Left lobe of liver (tissue), 2 donors: ENCODE data around the gene DFFB. TPM values are rescaled to one million over a fixed set of nuclear protein-coding genes. Genes with fewer than 3 reads are reported as not detected.
A peak's percentile ranks its signal among the peaks of the same experiment; 100 is the strongest.

Experiments used
- ATAC-seq: fragments of 200-7000 bp; cut with Tn5 transposase; one replicate; pipeline ENCODE4 v1.9.1; 2020; ENCODE audit warnings: mild to moderate bottlenecking, moderate library complexity
- DNase-seq: peaks from one replicate; pipeline ENCODE4 v3.0.0-alpha.2; 2020; ENCODE audit warnings: low spot score
- total RNA-seq: library from RNA; stranded (reverse); gene quantifications from one replicate; pipeline ENCODE4 v1.2.1, GENCODE V29; 2021
- donor health status: DM: no; HTN: no; CAD: no; lungs with moderate emphysema.
- donor health status: DM: no; HTN: yes; CAD: no.

Gene DFFB
- total RNA-seq, 1 donor from 2014 or later: 3.1 TPM

- DNase-seq (peak; percentile 63), ATAC-seq (peak; percentile 93)
Measured at GRCh38 chr1:3869751-3870301, 12.6 kb downstream of the DFFB start.

GRCh38 chr1:3871451-3871805, 14.2 kb downstream of the DFFB start:
- DNase-seq: no peak
- no peak for ATAC-seq

- no peak for ATAC-seq
Measured at GRCh38 chr1:3872546-3872945, 15.3 kb downstream of the DFFB start.

GRCh38 chr1:3874736-3875135, 17.5 kb downstream of the DFFB start:
- ATAC-seq (no peak), DNase-seq (no peak)

More at GRCh38 chr1:3872546-3872945, 15.3 kb downstream of the DFFB start:
- DNase-seq: no peak

GRCh38 chr1:3876716-3877115, 19.4 kb downstream of the DFFB start:
- ATAC-seq: no peak
- no peak for DNase-seq

- no peak for ATAC-seq
- no peak for DNase-seq
Measured at GRCh38 chr1:3879099-3879498, 21.8 kb downstream of the DFFB start.

- DNase-seq: peak; percentile 60
- ATAC-seq: peak; percentile 90
Measured at GRCh38 chr1:3879787-3880428, 22.6 kb downstream of the DFFB start.

- no peak for DNase-seq
- peak; percentile 17 for ATAC-seq
Measured at GRCh38 chr1:3880429-3881192, 23.3 kb downstream of the DFFB start.

- no peak for DNase-seq
Measured at GRCh38 chr1:3881193-3881480, 23.9 kb downstream of the DFFB start.

GRCh38 chr1:3883194-3883925, 26.1 kb downstream of the DFFB start:
- no peak for DNase-seq
- no peak for ATAC-seq

More at GRCh38 chr1:3881193-3881480, 23.9 kb downstream of the DFFB start:
- no peak for ATAC-seq

- ATAC-seq: no peak
- no peak for DNase-seq
Measured at GRCh38 chr1:3884966-3885365, 27.7 kb downstream of the DFFB start.

GRCh38 chr1:3885611-3886010, 28.3 kb downstream of the DFFB start:
- ATAC-seq (no peak), DNase-seq (no peak)

GRCh38 chr1:3886106-3886670, 28.9 kb downstream of the DFFB start:
- ATAC-seq (no peak), DNase-seq (no peak)

GRCh38 chr1:3886691-3887090, 29.4 kb downstream of the DFFB start:
- DNase-seq (no peak), ATAC-seq (no peak)

- ATAC-seq (no peak), DNase-seq (no peak)
Measured at GRCh38 chr1:3888301-3888700, 31.0 kb downstream of the DFFB start.

- no peak for DNase-seq
- no peak for ATAC-seq
Measured at GRCh38 chr1:3889936-3890335, 32.7 kb downstream of the DFFB start.

GRCh38 chr1:3890389-3891328, 33.4 kb downstream of the DFFB start:
- DNase-seq (no peak), ATAC-seq (peak; percentile 16)

- ATAC-seq (no peak), DNase-seq (no peak)
Measured at GRCh38 chr1:3891329-3891865, 34.1 kb downstream of the DFFB start.

GRCh38 chr1:3892748-3893147, 35.5 kb downstream of the DFFB start:
- no peak for ATAC-seq
- no peak for DNase-seq

GRCh38 chr1:3893190-3893589, 35.9 kb downstream of the DFFB start:
- no peak for ATAC-seq
- DNase-seq: no peak
